ENCODE data around the gene HSPA1A.
A peak's percentile ranks its signal among the peaks of the same experiment; 100 is the strongest.
"Not testable (repeated sequence)": the region's sequence is repeated elsewhere in the genome, so short reads cannot be mapped to it uniquely, and the experiment has no call there.

The HSPA1A gene

GRCh38 chr6:31781244-31782125 is 33.9 kb upstream of the HSPA1A start:
- no peak for DNase-seq (ENCODE audit: low read depth in 2 of 3, low spot score in 2 of 3)

- no peak for DNase-seq (ENCODE audit: low read depth in 2 of 3, low spot score in 2 of 3)
These were observed 33.1 kb upstream of the HSPA1A start for GRCh38 chr6:31782126-31782855.

GRCh38 chr6:31784098-31784925 is 31.0 kb upstream of the HSPA1A start:
- no peak for DNase-seq (ENCODE audit: low read depth in 2 of 3, low spot score in 2 of 3)

- no peak for DNase-seq (ENCODE audit: low read depth in 2 of 3, low spot score in 2 of 3)
These were observed 29.9 kb upstream of the HSPA1A start for GRCh38 chr6:31785475-31785874.

- DNase-seq (ENCODE audit: low read depth in 2 of 3, low spot score in 2 of 3): no peak
These were observed 23.8 kb upstream of the HSPA1A start for GRCh38 chr6:31791324-31792089.

- DNase-seq (ENCODE audit: low read depth in 2 of 3, low spot score in 2 of 3): no peak
These were observed 23.3 kb upstream of the HSPA1A start for GRCh38 chr6:31792090-31792374.

GRCh38 chr6:31792761-31793171 is 22.6 kb upstream of the HSPA1A start:
- no peak for DNase-seq (ENCODE audit: low read depth in 2 of 3, low spot score in 2 of 3)

- not testable (repeated sequence) for DNase-seq (ENCODE audit: low read depth in 2 of 3, low spot score in 2 of 3)
These were observed 21.5 kb upstream of the HSPA1A start for GRCh38 chr6:31793927-31794245.

- DNase-seq (ENCODE audit: low read depth in 2 of 3, low spot score in 2 of 3): no peak
These were observed 21.0 kb upstream of the HSPA1A start for GRCh38 chr6:31794294-31794865.

- no peak for DNase-seq (ENCODE audit: low read depth in 2 of 3, low spot score in 2 of 3)
These were observed 20.3 kb upstream of the HSPA1A start for GRCh38 chr6:31794866-31795615.

GRCh38 chr6:31795616-31796298 is 19.6 kb upstream of the HSPA1A start, which contains the start of gene VARS1:
VARS1 (minus strand) TSS chr6:31795752; CDS start chr6:31795217, 535 bp downstream.
- peak; percentile 68 to 74 (median 71) for DNase-seq (ENCODE audit: low read depth in 2 of 3, low spot score in 2 of 3)

GRCh38 chr6:31796993-31797385 is 18.4 kb upstream of the HSPA1A start:
- DNase-seq (ENCODE audit: low read depth in 2 of 3, low spot score in 2 of 3): no peak

- DNase-seq (ENCODE audit: low read depth in 2 of 3, low spot score in 2 of 3): no peak
These were observed 17.8 kb upstream of the HSPA1A start for GRCh38 chr6:31797588-31797987.

GRCh38 chr6:31799781-31800180 is 15.6 kb upstream of the HSPA1A start:
- no peak for DNase-seq (ENCODE audit: low read depth in 2 of 3, low spot score in 2 of 3)

- DNase-seq (ENCODE audit: low read depth in 2 of 3, low spot score in 2 of 3): not testable (repeated sequence)
These were observed 14.1 kb upstream of the HSPA1A start for GRCh38 chr6:31801031-31801927.

- no peak for DNase-seq (ENCODE audit: low read depth in 2 of 3, low spot score in 2 of 3)
These were observed 9.3 kb upstream of the HSPA1A start for GRCh38 chr6:31805939-31806469.

GRCh38 chr6:31806470-31807272 is 8.7 kb upstream of the HSPA1A start, which contains the start of gene LSM2:
LSM2 (minus strand) TSS chr6:31806966; CDS start chr6:31806757, 209 bp downstream.
- peak; percentile 82 to 97 (median 94) for DNase-seq (ENCODE audit: low read depth in 2 of 3, low spot score in 2 of 3)

Data from activated CD8-positive, alpha-beta memory T cell treated with anti-CD3 and anti-CD28 coated beads for 48 hours (primary cell).